GM18867 (cell line): ENCODE results near the gene JAK1.
A peak's percentile ranks its signal among the peaks of the same experiment; 100 is the strongest.

Source experiments
- ATAC-seq: cut with Tn5 transposase; IDR thresholded peaks from one replicate; pipeline ENCODE4 v1.9.1; 2021; ENCODE audit warnings: mild to moderate bottlenecking, moderate library complexity; ENCODE audit not compliant: unreplicated experiment

Gene JAK1

DNA sequence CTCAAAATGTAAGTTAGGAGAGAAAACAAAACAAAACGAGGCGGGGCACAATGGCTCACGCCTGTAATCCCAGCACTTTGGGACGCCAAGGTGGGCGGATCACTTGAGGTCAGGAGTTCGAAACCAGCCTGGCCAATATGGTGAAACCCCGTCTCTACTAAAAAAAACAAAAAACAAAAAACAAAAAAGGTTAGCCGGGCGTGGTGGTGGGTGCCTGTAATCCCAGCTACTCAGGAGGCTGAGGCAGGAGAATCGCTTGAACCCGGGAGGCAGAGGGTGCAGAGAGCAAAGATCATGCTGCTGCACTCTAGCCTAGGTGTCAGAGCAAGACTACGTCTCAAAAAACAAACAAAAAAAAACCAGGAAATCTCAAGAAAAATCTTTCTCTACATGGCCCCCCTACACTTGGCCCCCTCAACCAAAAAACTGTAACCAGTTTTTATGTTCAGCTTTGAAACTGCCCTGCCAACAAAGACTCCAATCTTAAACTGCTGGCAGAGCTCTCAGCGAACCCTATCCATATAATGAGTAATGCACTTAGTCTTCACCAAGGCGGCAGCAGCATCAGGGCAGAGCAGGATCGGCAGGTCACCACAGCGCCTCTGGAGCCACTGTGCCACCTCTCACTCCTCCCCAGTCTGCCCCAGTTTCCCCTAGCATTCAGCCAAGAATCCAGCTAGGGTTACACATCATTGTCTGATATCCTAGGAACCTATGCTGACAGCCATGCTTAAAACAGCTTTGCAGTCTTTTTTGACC lies 71.7 kb downstream of the JAK1 start:
- ATAC-seq, result no peak

DNA sequence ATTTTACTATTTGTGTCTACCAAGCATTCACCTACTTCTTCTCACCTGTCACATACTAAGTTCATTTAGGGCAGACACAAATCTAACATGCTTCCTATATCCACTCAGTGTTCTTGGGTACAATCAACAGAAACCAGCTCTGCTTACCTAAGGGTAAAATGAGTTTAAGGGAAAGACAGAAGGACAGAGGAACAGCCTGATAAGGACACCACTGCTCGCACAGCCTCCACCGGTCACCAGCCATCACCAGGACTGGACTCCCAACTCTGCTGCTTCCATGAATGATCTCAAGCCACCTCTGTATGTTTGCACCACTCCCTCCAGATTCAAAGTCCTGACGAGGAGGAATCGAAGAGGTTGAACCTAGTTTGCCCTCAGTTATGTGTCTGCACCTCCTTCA lies 72.4 kb downstream of the JAK1 start:
- no peak for ATAC-seq

- ATAC-seq, result no peak
Observed at GRCh38 chr1:64892576-64893573, 73.5 kb downstream of the JAK1 start.

GRCh38 chr1:64891448-64891825 lies 74.9 kb downstream of the JAK1 start:
- ATAC-seq, result no peak

DNA sequence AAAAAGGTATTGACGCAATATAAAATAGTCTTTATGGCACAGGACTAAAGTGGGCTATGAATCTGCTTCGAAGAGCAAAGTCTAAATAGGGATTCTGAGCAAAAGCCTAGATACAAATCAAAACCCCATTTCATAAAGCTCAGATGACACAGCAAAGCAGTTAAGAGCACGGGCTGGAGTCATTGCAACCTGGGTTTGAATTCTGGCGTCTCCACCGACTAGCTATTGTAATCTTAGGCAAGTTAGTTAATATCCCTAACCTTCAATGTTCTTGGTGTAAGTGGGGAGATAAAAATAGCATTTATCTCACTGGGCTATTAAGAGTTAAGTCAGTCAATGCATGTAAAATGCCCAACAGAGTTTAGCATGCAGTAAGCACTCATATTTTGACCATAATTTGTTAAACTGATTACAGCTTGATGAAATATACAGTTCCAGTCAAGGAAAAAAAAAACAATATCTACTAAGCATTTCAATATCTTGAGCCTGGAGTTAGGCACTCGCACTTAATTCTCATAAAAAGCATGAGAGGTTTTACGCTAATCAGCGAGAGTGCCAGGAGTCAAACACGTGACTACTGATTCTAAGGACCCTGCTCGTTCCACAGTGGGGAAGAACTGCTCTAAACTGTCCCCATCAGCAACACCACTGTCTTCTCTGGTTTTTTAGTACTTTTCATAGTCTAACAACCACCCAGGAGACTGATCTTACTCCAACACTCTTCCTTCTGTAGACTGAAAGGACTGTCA lies 75.5 kb downstream of the JAK1 start:
- no peak for ATAC-seq

- no peak for ATAC-seq
Observed at GRCh38 chr1:64887689-64888217, 78.6 kb downstream of the JAK1 start.

- ATAC-seq, result no peak
Observed at GRCh38 chr1:64886877-64887276, 79.5 kb downstream of the JAK1 start.

GRCh38 chr1:64885648-64886047 lies 80.7 kb downstream of the JAK1 start:
- no peak for ATAC-seq

- no peak for ATAC-seq
Observed at GRCh38 chr1:64884261-64885040, 81.9 kb downstream of the JAK1 start.

DNA sequence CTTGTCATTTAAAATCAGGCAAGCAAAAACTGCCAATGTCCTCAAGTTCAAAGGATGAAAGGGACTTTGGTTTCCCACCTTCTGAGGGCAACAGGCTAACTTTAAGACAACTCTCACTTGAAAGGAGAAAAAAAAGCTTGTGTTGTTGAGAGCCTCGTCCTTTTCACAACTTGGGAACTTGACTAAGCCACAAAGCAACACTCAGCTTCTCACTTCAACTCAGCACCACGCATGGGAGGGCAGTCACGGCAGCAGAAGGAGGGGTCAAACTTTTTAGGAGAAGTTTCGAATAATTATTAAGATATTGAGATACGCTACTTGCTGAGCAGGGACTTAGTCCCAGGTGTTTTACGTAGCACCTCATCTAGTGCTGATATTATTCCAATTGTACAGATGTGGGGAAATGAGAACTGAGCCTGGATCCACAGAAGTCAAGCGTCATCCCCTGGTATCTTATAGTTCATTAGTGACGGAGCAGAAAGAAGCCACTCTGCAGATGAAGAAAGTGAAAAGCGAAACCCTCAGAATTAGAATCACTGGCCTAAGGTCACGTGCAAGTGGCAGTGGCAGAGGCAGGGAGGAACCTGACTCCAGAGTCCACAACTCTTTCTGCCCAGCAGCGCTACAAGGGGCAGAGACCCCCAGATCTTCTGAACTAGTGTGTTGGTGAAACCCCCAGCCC lies 83.6 kb downstream of the JAK1 start:
- ATAC-seq, result peak; percentile 96

GRCh38 chr1:64881281-64881680 lies 85.1 kb downstream of the JAK1 start:
- ATAC-seq, result no peak

DNA sequence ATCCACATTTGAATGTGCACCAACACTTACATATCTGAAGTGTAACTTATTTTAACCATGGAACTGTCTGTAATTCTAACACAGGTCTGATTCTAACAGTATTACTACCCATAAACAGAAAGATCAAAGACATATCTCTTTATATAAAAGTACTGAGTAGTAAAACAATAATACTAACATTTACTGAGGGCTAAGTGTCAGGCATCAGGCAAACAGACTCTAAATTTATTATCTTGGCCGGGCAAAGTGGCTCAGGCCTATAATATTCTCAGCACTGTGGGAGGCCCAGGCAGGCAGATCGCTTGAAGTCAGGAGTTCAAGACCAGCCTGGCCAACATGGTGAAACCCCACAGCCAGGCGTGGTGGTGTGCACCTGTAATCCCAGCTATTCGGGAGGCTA lies 85.9 kb downstream of the JAK1 start:
- ATAC-seq, result no peak

DNA sequence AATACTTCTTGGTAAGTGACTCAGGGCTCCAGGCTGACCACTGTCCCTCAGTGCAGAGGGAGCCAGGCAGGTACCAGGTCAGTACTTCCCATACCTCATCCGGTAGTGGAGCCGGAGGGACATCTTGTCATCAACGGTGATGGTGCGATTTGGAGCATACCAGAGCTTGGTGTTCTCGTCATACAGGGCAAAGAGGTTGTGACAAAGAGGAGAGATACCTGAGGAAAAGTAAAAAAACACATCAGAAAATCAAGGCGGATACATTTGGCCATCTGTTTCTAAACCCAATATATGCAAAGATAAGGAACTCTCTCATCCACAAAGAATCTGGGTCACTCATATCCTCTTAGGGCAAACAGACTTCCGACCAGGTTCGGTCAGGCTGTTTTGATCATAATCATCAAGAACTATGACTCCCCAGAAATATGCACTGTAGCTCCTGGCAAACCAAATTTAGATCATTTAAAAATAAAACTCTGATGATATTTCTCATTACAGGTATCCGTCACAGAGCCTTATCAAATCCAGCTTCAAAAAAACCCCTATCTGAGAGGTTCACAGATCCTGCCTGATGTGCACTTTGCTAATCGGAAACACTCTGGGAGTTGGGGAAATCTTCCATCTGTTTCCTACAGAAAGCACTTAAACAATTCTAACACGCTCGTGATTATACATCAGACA lies 87.3 kb downstream of the JAK1 start:
- ATAC-seq, result no peak

GRCh38 chr1:64878090-64878489 lies 88.3 kb downstream of the JAK1 start:
- ATAC-seq, result no peak

GRCh38 chr1:64877598-64877997 lies 88.8 kb downstream of the JAK1 start:
- no peak for ATAC-seq

DNA sequence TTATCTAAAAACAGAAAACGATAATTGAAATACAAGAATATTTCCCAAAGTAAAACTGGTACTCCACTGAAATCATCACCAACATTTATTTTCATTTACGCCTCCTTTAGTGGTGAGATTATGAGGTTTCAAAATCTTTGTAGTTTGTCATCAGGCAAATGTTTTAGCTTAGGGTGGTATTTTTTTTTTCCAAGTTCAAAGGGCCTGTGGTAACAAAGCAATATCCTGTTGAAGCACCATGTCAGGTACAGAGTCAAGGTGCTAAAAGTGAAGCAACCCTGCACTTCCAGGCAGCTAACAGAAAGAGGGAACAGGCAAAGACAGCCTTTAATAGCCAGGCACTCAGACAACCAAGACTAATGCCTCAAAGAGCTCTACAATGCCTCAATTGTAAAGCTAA lies 89.2 kb downstream of the JAK1 start:
- no peak for ATAC-seq

GRCh38 chr1:64875606-64876005 lies 90.7 kb downstream of the JAK1 start:
- ATAC-seq, result no peak

GRCh38 chr1:64875101-64875500 lies 91.2 kb downstream of the JAK1 start:
- no peak for ATAC-seq

- no peak for ATAC-seq
Observed at GRCh38 chr1:64874666-64875065, 91.7 kb downstream of the JAK1 start.
